ENCODE data around the gene TMEM37. TPM values are rescaled to one million over a fixed set of nuclear protein-coding genes. Genes with fewer than 3 reads are reported as not detected.

Gene TMEM37
- total and polyA plus RNA-seq, 2 of the 13 experiments (the other 11 are each of a cell fraction or from before 2014, with no cell fraction given) = 37.7 to 115 TPM

GRCh38 chr2:119432851-119433522, 1.3 kb downstream of the TMEM37 start (continued):
- no peak for TF ChIP-seq CC2D1A (CRISPR knock-in tag; IDR thresholded peaks at IDR 0.05)
- 0 out of 2 replicates have a peak, but pooled peaks have one; percentile 39 for TF ChIP-seq ZMYM2 (CRISPR knock-in tag; IDR thresholded peaks at IDR 0.05)
- TF ChIP-seq ZC3H13 (CRISPR knock-in tag; IDR thresholded peaks at IDR 0.05) = no peak
- TF ChIP-seq TRIM24 (CRISPR knock-in tag; IDR thresholded peaks at IDR 0.05) = no peak
- no peak for TF ChIP-seq XRCC5 (optimal IDR thresholded peaks at IDR 0.05; ENCODE audit: low read length)
- TF ChIP-seq ZKSCAN1 (IDR thresholded peaks at IDR 0.05; ENCODE audit: low read length) = no peak
- TF ChIP-seq FUBP1 (CRISPR knock-in tag; IDR thresholded peaks at IDR 0.05; ENCODE audit: borderline replicate concordance) = no peak
- no peak for TF ChIP-seq THRA (CRISPR knock-in tag; IDR thresholded peaks at IDR 0.05; ENCODE audit: borderline replicate concordance)
- no peak for TF ChIP-seq NR2F6 (IDR thresholded peaks at IDR 0.05)
- TF ChIP-seq NR2F6 (CRISPR knock-in tag; IDR thresholded peaks at IDR 0.05) = no peak
- TF ChIP-seq BCL6 (CRISPR knock-in tag; IDR thresholded peaks at IDR 0.05) = no peak
- TF ChIP-seq RAD21 (CRISPR knock-in tag; IDR thresholded peaks at IDR 0.05) = no peak
- no peak for TF ChIP-seq CBX5 (CRISPR knock-in tag; IDR thresholded peaks at IDR 0.05; ENCODE audit: borderline replicate concordance)
- no peak for TF ChIP-seq ZXDC (CRISPR knock-in tag; IDR thresholded peaks at IDR 0.05)
- no peak for TF ChIP-seq ZNF546 (CRISPR knock-in tag; conservative IDR thresholded peaks at IDR 0.05)
- no peak for TF ChIP-seq NFATC3 (CRISPR knock-in tag; IDR thresholded peaks at IDR 0.05)
- no peak for TF ChIP-seq SP2 (CRISPR knock-in tag; IDR thresholded peaks at IDR 0.05)
- peak; percentile 1; the same call in 1 of the 2 replicates for TF ChIP-seq TFDP2 (CRISPR knock-in tag; IDR thresholded peaks at IDR 0.05)
- no peak for TF ChIP-seq TEAD2 (CRISPR knock-in tag; IDR thresholded peaks at IDR 0.05)
- no peak for TF ChIP-seq GABPA (IDR thresholded peaks at IDR 0.05; ENCODE audit: low read depth, low read length)
- TF ChIP-seq GABPA (CRISPR knock-in tag; IDR thresholded peaks at IDR 0.05; ENCODE audit: low read depth) = no peak
- peak; percentile 35; the same call in 1 of the 2 replicates for TF ChIP-seq TFAP4 (IDR thresholded peaks at IDR 0.05; ENCODE audit: borderline replicate concordance, low read depth)
- no peak for TF ChIP-seq ZNF672 (CRISPR knock-in tag; IDR thresholded peaks at IDR 0.05)
- TF ChIP-seq FOXM1 (CRISPR knock-in tag; IDR thresholded peaks at IDR 0.05) = no peak

Data from HepG2 (cell line).